ACC112 (cell line): ENCODE measurements around the gene SHE.

Experiments
- H2AFZ ChIP-seq: fragments of 200-600 bp; sonication (generic); one replicate; pipeline ENCODE4 v1.6.0; 2017; ENCODE audit warnings: antibody characterized with exemption, low read length; ENCODE audit not compliant: unreplicated experiment
- H3K27ac ChIP-seq: fragments of 200-600 bp; sonication (generic); 2 replicates; pipeline ENCODE4 v1.5.1; 2014; ENCODE audit warnings: low read depth, mild to moderate bottlenecking, antibody characterized with exemption, low read length, moderate library complexity
- H3K27me3 ChIP-seq: fragments of 200-600 bp; sonication (generic); 2 replicates; pipeline ENCODE4 v1.6.1; 2014; ENCODE audit warnings: mild to moderate bottlenecking, antibody characterized with exemption, low read length, moderate library complexity, mixed read lengths; ENCODE audit not compliant: insufficient read depth
- H3K36me3 ChIP-seq: fragments of 200-600 bp; sonication (generic); 2 replicates; pipeline ENCODE4 v1.6.1; 2016; ENCODE audit warnings: mild to moderate bottlenecking, antibody characterized with exemption, low read length, moderate library complexity, mixed read lengths; ENCODE audit not compliant: insufficient read depth
- H3K4me1 ChIP-seq: fragments of 200-600 bp; sonication (generic); one replicate; pipeline ENCODE4 v1.6.1; 2016; ENCODE audit warnings: low read length, mixed read lengths; ENCODE audit not compliant: insufficient read depth, unreplicated experiment, control insufficient read depth
- H3K4me3 ChIP-seq: fragments of 200-600 bp; sonication (generic); 2 replicates; pipeline ENCODE4 v1.5.1; 2014; ENCODE audit warnings: mild to moderate bottlenecking, low read depth, low read length
- H3K79me2 ChIP-seq: fragments of 200-600 bp; sonication (generic); one replicate; pipeline ENCODE4 v1.6.0; 2016; ENCODE audit warnings: low read length; ENCODE audit not compliant: control insufficient read depth, unreplicated experiment, insufficient read depth

SHE gene

GRCh38 chr1:154434346-154435085 is 67.7 kb downstream of the SHE start:
- Histone ChIP-seq H2AFZ (no peak overlapping the region), H3K27me3 (no peaks in the 10 kb centered on the region), H3K4me3 (peak overlapping the region; percentile 33; the same call in 1 of the 2 replicates), H3K79me2 (no peaks in the 10 kb centered on the region), H3K4me1 (peaks cover 40% of the 10 kb centered on the region), H3K36me3 (no peaks in the 10 kb centered on the region), H3K27ac (peak overlapping the region; percentile 71)

GRCh38 chr1:154433161-154433764 is 68.9 kb downstream of the SHE start:
- no peaks in the 10 kb centered on the region for H3K36me3 ChIP-seq
- peak overlapping the region; percentile 86; the same call in 1 of the 2 replicates for H3K27ac ChIP-seq
- H3K27me3 ChIP-seq: no peaks in the 10 kb centered on the region
- no peak overlapping the region for H3K4me3 ChIP-seq
- peaks cover 41% of the 10 kb centered on the region for H3K4me1 ChIP-seq
- no peaks in the 10 kb centered on the region for H3K79me2 ChIP-seq
- no peak overlapping the region for H2AFZ ChIP-seq

GRCh38 chr1:154431586-154432373 is 70.4 kb downstream of the SHE start:
- H3K4me3 ChIP-seq: no peak overlapping the region
- H3K27ac ChIP-seq: peak overlapping the region; percentile 86
- no peak overlapping the region for H2AFZ ChIP-seq
- H3K79me2 ChIP-seq: peaks cover 4% of the 10 kb centered on the region
- H3K27me3 ChIP-seq: no peaks in the 10 kb centered on the region
- H3K36me3 ChIP-seq: no peaks in the 10 kb centered on the region
- peaks cover 53% of the 10 kb centered on the region for H3K4me1 ChIP-seq

- H3K27ac ChIP-seq: peak overlapping the region; percentile 86
- H3K4me3 ChIP-seq: no peak overlapping the region
- peaks cover 4% of the 10 kb centered on the region for H3K79me2 ChIP-seq
- H3K4me1 ChIP-seq: peaks cover 53% of the 10 kb centered on the region
- no peaks in the 10 kb centered on the region for H3K27me3 ChIP-seq
- H2AFZ ChIP-seq: no peak overlapping the region
- no peaks in the 10 kb centered on the region for H3K36me3 ChIP-seq
Observed at GRCh38 chr1:154430903-154431302, 71.3 kb downstream of the SHE start.

GRCh38 chr1:154429841-154430611 is 72.2 kb downstream of the SHE start:
- peaks cover 4% of the 10 kb centered on the region for H3K79me2 ChIP-seq
- no peak overlapping the region for H2AFZ ChIP-seq
- H3K36me3 ChIP-seq: no peaks in the 10 kb centered on the region
- H3K27me3 ChIP-seq: no peaks in the 10 kb centered on the region
- peaks cover 53% of the 10 kb centered on the region for H3K4me1 ChIP-seq
- H3K27ac ChIP-seq: peak overlapping the region; percentile 86; the same call in 1 of the 2 replicates
- no peak overlapping the region for H3K4me3 ChIP-seq
